Omental fat pad (tissue), 4 donors: ENCODE results near the gene FAM53A. TPM values are rescaled to one million over a fixed set of nuclear protein-coding genes. Genes with fewer than 3 reads are reported as not detected.

Experiments
- ATAC-seq: fragments of 150-250 bp; one replicate; pipeline ENCODE4 v1.9.1; 2016; ENCODE audit warnings: mild to moderate bottlenecking, moderate library complexity; ENCODE audit not compliant: low FRiP score
- DNase-seq: peaks from one replicate; pipeline ENCODE4 v3.0.0-alpha.2; 2019; ENCODE audit warnings: low spot score
- CTCF ChIP-seq, 3 donors: fragments of 450-650 bp; IDR thresholded peaks; one replicate each; pipeline ENCODE4 v1.5.1; 2016 to 2017; ENCODE audit warnings: antibody characterized with exemption in 3 of 3, mild to moderate bottlenecking in 3 of 3, moderate library complexity in 2 of 3
- total RNA-seq, 4 donors: library from RNA; depleted of rRNA; stranded (reverse); fragments of >200 nt; gene quantifications; one replicate each; pipeline ENCODE4 v1.1.0, GENCODE V29; 2016

Gene FAM53A
- total RNA-seq, 4 donors from 2014 or later, result 2.0 to 10.9 (median 5.6) TPM

GRCh38 chr4:1656986-1657385, 27.1 kb downstream of the FAM53A start:
- DNase-seq, result no peak
- ATAC-seq, result no peak
- TF ChIP-seq CTCF (IDR thresholded peaks at IDR 0.05), result no peak

- no peak for TF ChIP-seq CTCF (IDR thresholded peaks at IDR 0.05)
- ATAC-seq, result no peak
- no peak for DNase-seq
These were observed 28.0 kb downstream of the FAM53A start for GRCh38 chr4:1656132-1656531.

- DNase-seq (no peak), ATAC-seq (no peak)
- no peak for TF ChIP-seq CTCF (IDR thresholded peaks at IDR 0.05)
These were observed 28.4 kb downstream of the FAM53A start for GRCh38 chr4:1655676-1656075.

GRCh38 chr4:1655081-1655480, 29.0 kb downstream of the FAM53A start:
- no peak for DNase-seq
- no peak for ATAC-seq
- no peak for TF ChIP-seq CTCF (IDR thresholded peaks at IDR 0.05)

- ATAC-seq (no peak), DNase-seq (no peak)
- TF ChIP-seq CTCF (IDR thresholded peaks at IDR 0.05), result no peak
These were observed 29.7 kb downstream of the FAM53A start for GRCh38 chr4:1654216-1654955.

GRCh38 chr4:1653776-1654175, 30.3 kb downstream of the FAM53A start:
- TF ChIP-seq CTCF (IDR thresholded peaks at IDR 0.05), result no peak
- ATAC-seq, result no peak
- DNase-seq, result no peak

- DNase-seq (no peak), ATAC-seq (no peak)
- no peak for TF ChIP-seq CTCF (IDR thresholded peaks at IDR 0.05)
These were observed 32.0 kb downstream of the FAM53A start for GRCh38 chr4:1652088-1652487.
